Osteocyte (in vitro differentiated cells): ENCODE measurements around the gene INPP4B. TPM values are rescaled to one million over a fixed set of nuclear protein-coding genes. Genes with fewer than 3 reads are reported as not detected.

Experiments used
- DNase-seq: peaks from one replicate; pipeline ENCODE4 v3.0.0; 2021; ENCODE audit warnings: mixed read lengths; ENCODE audit not compliant: unreplicated experiment; ENCODE audit errors: extremely low spot score
- H3K27ac Mint-ChIP-seq: one replicate; pipeline ENCODE4 v1.8.0; 2021; ENCODE audit warnings: mild to moderate bottlenecking, mixed read lengths; ENCODE audit not compliant: unreplicated experiment
- H3K27me3 Mint-ChIP-seq: one replicate; pipeline ENCODE4 v1.8.0; 2021; ENCODE audit warnings: mixed read lengths; ENCODE audit not compliant: unreplicated experiment
- H3K36me3 Mint-ChIP-seq: one replicate; pipeline ENCODE4 v1.8.0; 2021; ENCODE audit warnings: mixed read lengths; ENCODE audit not compliant: unreplicated experiment
- H3K4me1 Mint-ChIP-seq: one replicate; pipeline ENCODE4 v1.8.0; 2021; ENCODE audit warnings: mixed read lengths; ENCODE audit not compliant: unreplicated experiment
- H3K4me3 Mint-ChIP-seq: one replicate; pipeline ENCODE4 v1.8.0; 2021; ENCODE audit warnings: mild to moderate bottlenecking, moderate library complexity, mixed read lengths; ENCODE audit not compliant: unreplicated experiment
- H3K9me3 Mint-ChIP-seq: one replicate; pipeline ENCODE4 v1.8.0; 2021; ENCODE audit warnings: mixed read lengths; ENCODE audit not compliant: unreplicated experiment
- CTCF ChIP-seq: fragments of 200-600 bp; sonication (generic); IDR thresholded peaks from 2 replicates; pipeline ENCODE4 v1.5.0; 2021; ENCODE audit warnings: antibody characterized with exemption, mild to moderate bottlenecking, moderate library complexity
- total RNA-seq: library from RNA; stranded (reverse); gene quantifications from 2 replicates; pipeline ENCODE4 v1.2.1, GENCODE V29; 2021

INPP4B gene
- total RNA-seq, 1 donor from 2014 or later: 10.9 TPM

GRCh38 chr4:142881331-142881730 is 35.2 kb upstream of the INPP4B start:
- TF ChIP-seq CTCF: no peak
- no peak for DNase-seq
- no peak overlapping the region for H3K27ac Mint-ChIP-seq
- H3K27me3 Mint-ChIP-seq: peaks cover 2% of the 10 kb centered on the region
- H3K9me3 Mint-ChIP-seq: peaks cover 4% of the 10 kb centered on the region
- no peak overlapping the region for H3K4me3 Mint-ChIP-seq
- no peaks in the 10 kb centered on the region for H3K4me1 Mint-ChIP-seq
- no peaks in the 10 kb centered on the region for H3K36me3 Mint-ChIP-seq

- TF ChIP-seq CTCF: no peak
- Mint-ChIP-seq H3K36me3 (no peaks in the 10 kb centered on the region), H3K9me3 (peaks cover 6% of the 10 kb centered on the region), H3K4me1 (no peaks in the 10 kb centered on the region), H3K4me3 (no peak overlapping the region), H3K27ac (no peak overlapping the region), H3K27me3 (peaks cover 6% of the 10 kb centered on the region)
- no peak for DNase-seq
Observed at GRCh38 chr4:142875117-142875516, 29.0 kb upstream of the INPP4B start.

- no peaks in the 10 kb centered on the region for H3K36me3 Mint-ChIP-seq
- DNase-seq: no peak
- no peak overlapping the region for H3K4me3 Mint-ChIP-seq
- H3K27me3 Mint-ChIP-seq: peaks cover 6% of the 10 kb centered on the region
- no peak overlapping the region for H3K27ac Mint-ChIP-seq
- no peaks in the 10 kb centered on the region for H3K4me1 Mint-ChIP-seq
- H3K9me3 Mint-ChIP-seq: peaks cover 6% of the 10 kb centered on the region
- no peak for TF ChIP-seq CTCF
Observed at GRCh38 chr4:142874684-142875083, 28.6 kb upstream of the INPP4B start.

- H3K27ac Mint-ChIP-seq: no peak overlapping the region
- no peaks in the 10 kb centered on the region for H3K36me3 Mint-ChIP-seq
- no peak for TF ChIP-seq CTCF
- no peaks in the 10 kb centered on the region for H3K9me3 Mint-ChIP-seq
- H3K4me1 Mint-ChIP-seq: no peaks in the 10 kb centered on the region
- no peak for DNase-seq
- peaks cover 3% of the 10 kb centered on the region for H3K27me3 Mint-ChIP-seq
- H3K4me3 Mint-ChIP-seq: no peak overlapping the region
Observed at GRCh38 chr4:142866685-142867084, 20.6 kb upstream of the INPP4B start.

- H3K27ac Mint-ChIP-seq: no peak overlapping the region
- peaks cover 6% of the 10 kb centered on the region for H3K27me3 Mint-ChIP-seq
- TF ChIP-seq CTCF: no peak
- no peaks in the 10 kb centered on the region for H3K36me3 Mint-ChIP-seq
- H3K4me1 Mint-ChIP-seq: no peaks in the 10 kb centered on the region
- DNase-seq: no peak
- H3K9me3 Mint-ChIP-seq: no peaks in the 10 kb centered on the region
- H3K4me3 Mint-ChIP-seq: no peak overlapping the region
Observed at GRCh38 chr4:142861351-142861750, 15.2 kb upstream of the INPP4B start.
